Fibroblast of the aortic adventitia (primary cell): Measurements from ENCODE around the gene RAN. TPM values are rescaled to one million over a fixed set of nuclear protein-coding genes. Genes with fewer than 3 reads are reported as not detected.
"Not testable (repeated sequence)": the region's sequence is repeated elsewhere in the genome, so short reads cannot be mapped to it uniquely, and the experiment has no call there.

Experiments
- DNase-seq: peaks from one replicate; pipeline ENCODE4 v3.0.0-alpha.2; 2010; ENCODE audit warnings: low read depth
- H3K4me3 ChIP-seq: 2 replicates; pipeline ENCODE4 v1.5.1; 2011; ENCODE audit warnings: low read depth, mild to moderate bottlenecking, control low read depth, low read length, moderate library complexity
- total RNA-seq: library from RNA; depleted of rRNA; stranded (reverse); fragments of >200 nt; gene quantifications from 2 replicates; pipeline ENCODE4 v1.2.3, GENCODE V29; 2012; ENCODE audit warnings: low replicate concordance
- TF ChIP-seq, protein P1 (sequence below): IDR thresholded peaks from 2 replicates; pipeline ENCODE4 v1.5.1; 2011; ENCODE audit warnings: mild to moderate bottlenecking, low read length, control low read depth, inconsistent platforms; ENCODE audit not compliant: insufficient read depth

Gene RAN
- total RNA-seq, 1 donor, result 564 TPM

DNA sequence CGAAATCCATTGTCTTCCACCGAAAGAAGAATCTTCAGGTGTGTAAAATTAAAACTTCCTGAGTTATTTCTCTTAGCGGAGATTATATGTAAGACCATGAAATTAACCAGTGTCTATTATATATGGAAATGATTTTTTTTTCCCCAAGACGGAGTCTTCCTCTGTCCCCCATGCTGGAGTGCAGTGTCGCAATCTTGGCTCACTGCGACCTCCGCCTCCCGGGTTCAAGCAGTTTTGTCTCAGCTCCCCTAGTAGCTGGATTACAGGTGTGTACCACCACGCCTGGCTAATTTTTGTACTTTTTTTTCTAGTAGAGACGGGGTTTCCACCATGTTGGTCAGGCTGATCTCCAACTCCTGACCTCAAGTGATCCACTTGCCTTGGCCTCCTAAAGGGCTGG is 2.8 kb downstream of the RAN start:
- TF ChIP-seq, protein P1, sequence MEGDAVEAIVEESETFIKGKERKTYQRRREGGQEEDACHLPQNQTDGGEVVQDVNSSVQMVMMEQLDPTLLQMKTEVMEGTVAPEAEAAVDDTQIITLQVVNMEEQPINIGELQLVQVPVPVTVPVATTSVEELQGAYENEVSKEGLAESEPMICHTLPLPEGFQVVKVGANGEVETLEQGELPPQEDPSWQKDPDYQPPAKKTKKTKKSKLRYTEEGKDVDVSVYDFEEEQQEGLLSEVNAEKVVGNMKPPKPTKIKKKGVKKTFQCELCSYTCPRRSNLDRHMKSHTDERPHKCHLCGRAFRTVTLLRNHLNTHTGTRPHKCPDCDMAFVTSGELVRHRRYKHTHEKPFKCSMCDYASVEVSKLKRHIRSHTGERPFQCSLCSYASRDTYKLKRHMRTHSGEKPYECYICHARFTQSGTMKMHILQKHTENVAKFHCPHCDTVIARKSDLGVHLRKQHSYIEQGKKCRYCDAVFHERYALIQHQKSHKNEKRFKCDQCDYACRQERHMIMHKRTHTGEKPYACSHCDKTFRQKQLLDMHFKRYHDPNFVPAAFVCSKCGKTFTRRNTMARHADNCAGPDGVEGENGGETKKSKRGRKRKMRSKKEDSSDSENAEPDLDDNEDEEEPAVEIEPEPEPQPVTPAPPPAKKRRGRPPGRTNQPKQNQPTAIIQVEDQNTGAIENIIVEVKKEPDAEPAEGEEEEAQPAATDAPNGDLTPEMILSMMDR, result no peak
- no peak for DNase-seq
- no peak overlapping the region for H3K4me3 ChIP-seq

DNA sequence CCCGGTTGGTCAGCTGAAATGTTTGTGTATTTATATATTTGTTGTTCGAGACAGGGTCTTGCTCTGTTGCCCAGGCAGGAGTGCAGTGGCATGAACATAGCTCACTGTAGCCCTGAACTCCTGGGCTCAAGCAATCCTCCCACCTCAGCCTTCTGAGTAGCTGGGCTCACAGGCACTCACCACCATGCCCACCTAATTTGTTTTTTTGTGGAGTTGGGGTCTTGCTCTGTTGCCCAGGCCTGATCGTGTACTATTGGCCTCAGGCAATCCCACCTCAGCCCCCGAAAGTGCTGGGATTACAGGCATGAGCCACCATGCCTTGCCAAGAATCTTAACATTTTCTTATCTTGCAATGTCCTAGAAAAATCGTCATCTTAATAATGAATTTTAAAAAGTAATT is 3.3 kb downstream of the RAN start:
- no peak for DNase-seq
- TF ChIP-seq, protein P1, result no peak
- H3K4me3 ChIP-seq, result no peak overlapping the region

DNA sequence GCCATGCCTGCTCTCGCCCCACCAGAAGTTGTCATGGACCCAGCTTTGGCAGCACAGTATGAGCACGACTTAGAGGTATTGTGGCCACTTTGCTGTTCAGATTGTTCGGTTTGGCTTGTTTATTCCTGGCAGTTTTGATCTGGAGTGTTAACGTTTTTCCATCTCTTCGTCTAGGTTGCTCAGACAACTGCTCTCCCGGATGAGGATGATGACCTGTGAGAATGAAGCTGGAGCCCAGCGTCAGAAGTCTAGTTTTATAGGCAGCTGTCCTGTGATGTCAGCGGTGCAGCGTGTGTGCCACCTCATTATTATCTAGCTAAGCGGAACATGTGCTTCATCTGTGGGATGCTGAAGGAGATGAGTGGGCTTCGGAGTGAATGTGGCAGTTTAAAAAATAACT is 3.8 kb downstream of the RAN start:
- DNase-seq, H3K4me3 ChIP-seq: not testable (repeated sequence)

DNA sequence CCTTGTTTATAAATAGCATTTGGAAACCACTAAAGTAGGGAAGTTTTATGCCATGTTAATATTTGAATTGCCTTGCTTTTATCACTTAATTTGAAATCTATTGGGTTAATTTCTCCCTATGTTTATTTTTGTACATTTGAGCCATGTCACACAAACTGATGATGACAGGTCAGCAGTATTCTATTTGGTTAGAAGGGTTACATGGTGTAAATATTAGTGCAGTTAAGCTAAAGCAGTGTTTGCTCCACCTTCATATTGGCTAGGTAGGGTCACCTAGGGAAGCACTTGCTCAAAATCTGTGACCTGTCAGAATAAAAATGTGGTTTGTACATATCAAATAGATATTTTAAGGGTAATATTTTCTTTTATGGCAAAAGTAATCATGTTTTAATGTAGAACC is 4.4 kb downstream of the RAN start:
- TF ChIP-seq, protein P1, result no peak

DNA sequence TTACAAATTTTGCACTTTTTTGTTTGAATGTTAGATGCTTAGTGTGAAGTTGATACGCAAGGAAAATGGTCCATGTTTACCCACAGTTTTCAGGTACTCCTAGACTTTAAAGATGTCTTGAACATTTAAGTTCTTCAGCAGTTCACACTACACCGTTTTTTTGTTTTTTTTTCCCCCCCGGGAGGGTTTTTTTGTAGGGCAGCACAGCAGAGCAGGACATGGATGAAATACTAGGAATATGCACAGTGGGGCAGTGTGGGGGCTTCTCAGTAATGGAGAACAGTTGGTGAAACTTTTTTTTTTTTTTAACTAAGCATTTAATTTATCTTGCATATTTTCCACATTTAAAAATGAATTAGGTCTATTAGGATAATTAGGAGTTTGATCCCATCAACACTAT is 4.9 kb downstream of the RAN start:
- H3K4me3 ChIP-seq, result no peak overlapping the region
- TF ChIP-seq, protein P1, result no peak
- no peak for DNase-seq

More for the DNA sequence above, 4.4 kb downstream of the RAN start:
- DNase-seq, result no peak
- no peak overlapping the region for H3K4me3 ChIP-seq

DNA sequence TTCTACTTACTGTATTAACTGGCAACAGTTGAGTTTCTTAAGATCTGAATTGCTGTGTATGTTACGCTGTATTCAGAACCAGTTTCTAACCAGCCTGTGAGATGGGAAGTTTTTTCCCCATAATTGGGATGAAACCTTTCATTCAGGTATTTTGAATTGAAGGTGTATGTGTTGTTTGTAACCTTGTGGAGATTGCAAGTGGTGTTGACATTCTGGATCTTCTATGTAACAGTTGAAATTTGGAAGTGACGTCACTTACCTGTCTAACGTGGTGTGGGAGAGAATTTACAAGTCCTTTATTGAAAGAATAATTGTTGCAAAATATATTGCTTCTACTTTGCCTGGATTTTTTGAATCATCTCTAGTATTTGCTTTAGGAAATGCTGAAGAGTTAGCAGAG is 5.5 kb downstream of the RAN start:
- no peak for DNase-seq
- TF ChIP-seq, protein P1, result no peak
- H3K4me3 ChIP-seq, result no peak overlapping the region

DNA sequence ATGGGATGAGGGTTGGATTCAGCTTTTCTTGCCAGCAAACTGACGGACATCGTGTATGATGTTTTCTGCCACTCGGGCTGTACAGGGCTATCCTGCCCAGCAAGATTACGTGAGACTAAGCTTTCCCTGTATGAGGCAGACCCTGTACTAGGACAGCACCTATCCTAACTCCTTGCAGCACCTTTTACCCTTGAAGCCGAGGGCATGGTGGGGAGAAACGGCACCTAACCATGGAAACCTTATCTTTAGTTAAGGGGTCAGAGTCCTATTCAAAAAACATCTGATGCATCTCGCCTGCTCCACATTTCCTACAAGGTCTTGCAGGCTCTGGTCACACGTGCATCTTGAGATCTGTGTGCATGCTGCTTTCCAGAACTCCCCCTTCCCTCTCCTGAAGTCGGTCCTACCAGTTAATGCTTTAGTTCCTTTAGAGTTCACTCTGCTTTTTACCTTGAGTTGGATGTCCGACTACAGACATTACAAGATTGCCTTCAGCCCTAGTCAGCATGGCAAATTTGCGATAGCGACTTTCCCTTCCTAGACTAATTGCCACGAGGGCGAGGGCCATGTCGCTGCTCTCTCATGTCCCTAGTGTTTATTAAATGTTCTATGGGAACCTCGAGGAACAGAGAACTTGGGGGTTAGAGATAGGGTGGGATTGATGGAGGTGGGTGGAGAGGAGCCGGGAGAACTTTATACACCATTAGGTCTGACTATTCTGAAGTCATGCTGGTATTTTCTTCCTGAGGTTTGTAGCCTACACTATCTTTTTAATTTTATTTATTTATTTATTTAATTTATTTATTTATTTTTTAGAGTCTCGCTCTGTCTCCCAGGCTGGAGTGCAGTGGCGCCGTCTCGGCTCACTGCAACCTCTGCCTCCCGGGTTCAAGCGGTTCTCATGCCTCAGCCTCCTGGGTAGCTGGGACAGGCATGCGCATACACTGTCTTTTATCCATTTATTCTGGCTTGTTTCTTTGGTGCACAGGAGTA is 6.6 kb downstream of the RAN start:
- no peak for DNase-seq
- TF ChIP-seq, protein P1, result no peak
- H3K4me3 ChIP-seq, result no peak overlapping the region
